HAP-1 (cell line): ENCODE data around the gene INMT.

Source experiments
- DNase-seq, 2 experiments: peaks; one replicate each; pipeline ENCODE4 v3.0.0-alpha.2; 2016 to 2020; ENCODE audit warnings: low spot score in 2 of 2
- H3K27me3 ChIP-seq: fragments of 250-450 bp; sonication (Bioruptor Pico); 2 replicates; pipeline ENCODE4 v1.5.1; 2020; ENCODE audit warnings: low read depth, mild to moderate bottlenecking, moderate library complexity
- H3K36me3 ChIP-seq: fragments of 250-450 bp; sonication (Bioruptor Pico); replicated peaks from 2 replicates; pipeline ENCODE4 v1.5.1; 2020; ENCODE audit warnings: mild to moderate bottlenecking
- H3K4me1 ChIP-seq: fragments of 250-450 bp; sonication (Bioruptor Pico); 2 replicates; pipeline ENCODE4 v1.5.1; 2020; ENCODE audit warnings: mild to moderate bottlenecking
- H3K4me3 ChIP-seq: fragments of 250-450 bp; sonication (Bioruptor Pico); 2 replicates; pipeline ENCODE4 v1.5.1; 2020; ENCODE audit warnings: mild to moderate bottlenecking, moderate library complexity
- H3K9me3 ChIP-seq: fragments of 250-450 bp; sonication (Bioruptor Pico); 2 replicates; pipeline ENCODE4 v1.5.1; 2020; ENCODE audit warnings: mild to moderate bottlenecking, moderate library complexity
- in situ Hi-C: fragments of 300-500 bp; cut with MboI; formaldehyde crosslinking; loops from 3 replicates; pipeline ENCODE4 v1.14.3; 2020; ENCODE audit warnings: low sequenced_read_pairs, inconsistent platforms, mixed read lengths

The INMT gene

DNA sequence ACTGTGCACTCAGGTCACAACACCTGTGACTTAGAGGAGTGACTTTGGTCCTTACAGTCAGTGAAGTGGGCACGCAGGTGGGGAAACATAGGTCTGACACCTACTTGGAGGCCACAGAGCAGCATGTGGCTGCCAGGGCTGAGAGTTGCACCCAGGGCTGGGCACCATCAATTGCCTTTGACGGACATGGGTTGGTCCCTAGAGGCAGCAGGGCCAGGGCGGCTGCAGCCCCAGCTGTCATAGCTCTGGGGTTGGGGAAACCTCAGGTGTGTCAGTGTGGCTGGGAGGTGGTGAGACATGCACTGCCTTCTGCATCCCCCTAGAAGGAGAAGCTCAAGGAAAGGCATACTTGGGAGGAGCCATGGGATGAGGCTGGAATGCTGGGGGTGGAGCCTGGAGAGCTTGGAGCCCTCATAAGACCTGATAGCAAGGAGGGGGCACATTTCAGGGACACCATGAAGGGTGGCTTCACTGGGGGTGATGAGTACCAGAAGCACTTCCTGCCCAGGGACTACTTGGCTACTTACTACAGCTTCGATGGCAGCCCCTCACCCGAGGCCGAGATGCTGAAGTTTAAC, at the start of gene INMT:
TSS of gene INMT (plus strand) at position 440 of the 578 bp plus-strand sequence. CDS start at position 456, 16 bp downstream.
- H3K4me1 ChIP-seq: no peaks in the 10 kb centered on the region
- H3K4me3 ChIP-seq: no peak within 1 kb of the TSS

DNA sequence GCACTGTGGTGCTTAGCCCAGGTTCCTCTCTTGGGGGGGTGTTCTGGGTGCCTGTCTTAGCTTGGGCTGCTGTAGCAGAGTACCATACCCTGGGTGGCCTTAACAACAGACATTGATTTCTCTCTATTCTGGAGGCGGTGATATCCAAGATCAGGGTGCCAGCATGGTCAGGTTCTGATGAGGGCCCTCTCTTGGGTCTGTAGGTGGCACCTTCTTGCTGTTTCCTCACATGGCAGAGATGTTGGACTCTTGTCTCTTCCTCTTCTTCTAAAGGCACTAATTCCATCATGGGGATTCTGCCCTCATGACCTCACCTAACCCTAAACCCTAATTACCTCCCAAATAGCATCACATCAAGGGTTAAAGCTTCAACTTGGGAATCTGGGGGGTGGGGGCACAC, 49.7 kb upstream of the INMT start:
- in situ Hi-C loops: no loop called here
- Histone ChIP-seq H3K36me3 (no peaks in the 10 kb centered on the region), H3K9me3 (no peaks in the 10 kb centered on the region), H3K4me3 (no peak overlapping the region), H3K4me1 (no peaks in the 10 kb centered on the region), H3K27me3 (no peaks in the 10 kb centered on the region; the same call in 1 of the 2 replicates)
- no peak for DNase-seq

More for the DNA sequence above, at the start of gene INMT:
- in situ Hi-C loops: no loop called here
- no peaks in the 10 kb centered on the region for H3K27me3 ChIP-seq
- no peak for DNase-seq
- no peaks in the 10 kb centered on the region for H3K36me3 ChIP-seq
- H3K9me3 ChIP-seq: no peaks in the 10 kb centered on the region

GRCh38 chr7:30703756-30704155, 48.2 kb upstream of the INMT start:
- in situ Hi-C loops: no loop called here
- DNase-seq: no peak

GRCh38 chr7:30705008-30705407, 46.9 kb upstream of the INMT start:
- no peak for DNase-seq
- in situ Hi-C loops: no loop called here
- Histone ChIP-seq H3K4me3 (no peak overlapping the region), H3K36me3 (no peaks in the 10 kb centered on the region), H3K4me1 (no peaks in the 10 kb centered on the region), H3K27me3 (no peaks in the 10 kb centered on the region; the same call in 1 of the 2 replicates), H3K9me3 (no peaks in the 10 kb centered on the region)

More at GRCh38 chr7:30703756-30704155, 48.2 kb upstream of the INMT start:
- no peaks in the 10 kb centered on the region for H3K36me3 ChIP-seq
- H3K9me3 ChIP-seq: no peaks in the 10 kb centered on the region
- no peaks in the 10 kb centered on the region for H3K4me1 ChIP-seq
- no peak overlapping the region for H3K4me3 ChIP-seq
- no peaks in the 10 kb centered on the region; the same call in 1 of the 2 replicates for H3K27me3 ChIP-seq

- Histone ChIP-seq H3K4me1 (no peaks in the 10 kb centered on the region), H3K4me3 (no peak overlapping the region), H3K9me3 (no peaks in the 10 kb centered on the region), H3K36me3 (no peaks in the 10 kb centered on the region), H3K27me3 (no peaks in the 10 kb centered on the region; the same call in 1 of the 2 replicates)
- no peak for DNase-seq
- in situ Hi-C loops: no loop called here
Observed at GRCh38 chr7:30705596-30705995, 46.3 kb upstream of the INMT start.

DNA sequence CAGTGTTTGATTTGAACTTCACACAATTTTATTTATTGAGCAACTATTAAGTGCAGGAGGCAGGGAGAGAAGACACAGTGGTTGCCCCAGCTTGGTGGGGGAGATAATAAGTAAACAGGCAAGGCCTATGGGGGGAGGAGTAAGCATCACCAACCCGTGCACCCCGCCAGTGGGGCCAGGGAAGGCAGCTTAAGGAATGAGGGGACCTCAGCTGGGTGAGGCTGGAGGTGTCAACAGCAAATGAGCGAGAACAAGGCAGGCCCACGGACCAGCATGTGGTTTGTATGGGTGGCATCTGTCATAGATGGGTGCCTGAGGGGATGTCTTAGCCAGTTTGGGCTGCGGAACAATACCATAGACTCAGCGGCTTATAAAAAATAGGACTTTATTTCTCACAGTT, 45.6 kb upstream of the INMT start:
- in situ Hi-C loops: no loop called here
- Histone ChIP-seq H3K36me3 (no peaks in the 10 kb centered on the region), H3K4me3 (no peak overlapping the region), H3K9me3 (no peaks in the 10 kb centered on the region), H3K27me3 (no peaks in the 10 kb centered on the region), H3K4me1 (no peaks in the 10 kb centered on the region)
- no peak for DNase-seq

GRCh38 chr7:30706908-30707307, 45.0 kb upstream of the INMT start:
- no peak for DNase-seq
- H3K36me3 ChIP-seq: no peaks in the 10 kb centered on the region
- no peak overlapping the region for H3K4me3 ChIP-seq
- H3K4me1 ChIP-seq: no peaks in the 10 kb centered on the region
- no peaks in the 10 kb centered on the region for H3K9me3 ChIP-seq
- no peaks in the 10 kb centered on the region for H3K27me3 ChIP-seq
- in situ Hi-C loops: no loop called here

GRCh38 chr7:30707391-30708357, 44.3 kb upstream of the INMT start:
- Histone ChIP-seq H3K27me3 (no peaks in the 10 kb centered on the region), H3K4me1 (no peaks in the 10 kb centered on the region), H3K36me3 (no peaks in the 10 kb centered on the region), H3K9me3 (no peaks in the 10 kb centered on the region), H3K4me3 (no peak overlapping the region)
- DNase-seq: no peak
- in situ Hi-C loops: no loop called here

- no peak overlapping the region for H3K4me3 ChIP-seq
- in situ Hi-C loops: no loop called here
- H3K4me1 ChIP-seq: no peaks in the 10 kb centered on the region
- no peaks in the 10 kb centered on the region for H3K36me3 ChIP-seq
- no peaks in the 10 kb centered on the region for H3K27me3 ChIP-seq
- no peaks in the 10 kb centered on the region for H3K9me3 ChIP-seq
- DNase-seq: no peak
Observed at GRCh38 chr7:30708412-30708811, 43.5 kb upstream of the INMT start.

DNA sequence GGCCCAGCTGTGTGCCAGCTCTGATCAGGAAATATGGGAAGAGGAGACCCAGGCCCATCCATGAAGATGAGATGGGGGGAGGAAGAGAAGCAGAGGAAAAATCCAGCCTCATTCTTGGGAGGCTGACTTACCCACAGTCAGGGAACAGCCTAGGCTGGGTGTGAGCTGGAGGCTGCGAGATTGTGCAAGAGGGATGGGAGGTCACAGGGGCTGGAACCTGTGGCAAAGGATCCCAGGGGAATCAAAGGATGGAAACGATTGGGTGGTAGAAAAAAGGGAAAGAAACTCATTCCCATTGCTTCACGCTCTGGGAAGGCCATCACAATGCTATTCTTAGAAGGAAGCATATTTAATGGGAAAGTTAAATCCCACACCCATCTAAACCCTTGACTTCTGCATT, 43.0 kb upstream of the INMT start:
- H3K4me1 ChIP-seq: no peaks in the 10 kb centered on the region
- no peaks in the 10 kb centered on the region for H3K36me3 ChIP-seq
- H3K4me3 ChIP-seq: no peak overlapping the region
- no peak for DNase-seq
- H3K27me3 ChIP-seq: no peaks in the 10 kb centered on the region
- no peaks in the 10 kb centered on the region for H3K9me3 ChIP-seq
- in situ Hi-C loops: no loop called here

DNA sequence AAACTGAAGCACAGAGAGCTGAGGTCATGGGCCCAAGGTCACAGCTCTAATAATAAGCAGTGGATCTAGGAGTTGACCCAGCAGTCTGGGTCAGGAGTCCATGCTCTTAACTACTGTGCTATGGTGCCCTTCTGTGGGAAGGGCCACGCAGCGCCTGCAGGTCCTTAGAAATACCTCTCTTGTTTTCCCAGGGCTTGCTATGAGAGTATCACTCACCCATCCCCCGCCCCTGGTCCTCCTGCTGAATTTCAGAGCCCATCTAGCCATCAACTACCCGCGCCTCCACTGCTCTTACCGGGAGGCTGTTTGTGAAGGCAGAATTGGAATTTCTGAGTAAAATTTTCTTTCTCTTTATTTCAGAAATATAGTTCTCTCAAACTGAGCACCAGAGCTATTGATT, 42.4 kb upstream of the INMT start:
- DNase-seq: no peak

DNA sequence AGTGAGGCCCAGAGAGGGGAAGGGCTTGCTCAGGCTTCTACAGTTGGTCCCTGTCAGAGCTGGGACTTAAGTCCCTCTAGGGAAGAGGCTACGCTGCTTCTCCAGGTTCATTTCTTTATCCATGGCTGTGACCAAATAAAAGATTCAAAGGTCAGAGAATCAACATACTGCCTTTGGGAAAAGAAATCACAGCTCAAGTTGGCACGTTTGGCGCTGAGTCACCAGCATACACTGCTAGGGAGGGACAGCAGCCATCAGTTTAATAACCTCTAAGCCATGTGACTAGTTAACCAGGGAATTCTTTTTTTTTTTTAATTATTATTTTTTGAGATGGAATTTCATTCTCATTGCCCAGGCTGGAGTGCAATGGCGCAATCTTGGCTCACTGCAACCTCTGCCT, 41.3 kb upstream of the INMT start:
- in situ Hi-C loops: no loop called here
- Histone ChIP-seq H3K4me3 (no peak overlapping the region), H3K27me3 (no peaks in the 10 kb centered on the region), H3K9me3 (no peaks in the 10 kb centered on the region), H3K36me3 (no peaks in the 10 kb centered on the region), H3K4me1 (no peaks in the 10 kb centered on the region)
- DNase-seq: no peak

More for the DNA sequence above, 42.4 kb upstream of the INMT start:
- Histone ChIP-seq H3K27me3 (no peaks in the 10 kb centered on the region), H3K9me3 (no peaks in the 10 kb centered on the region), H3K4me3 (no peak overlapping the region), H3K36me3 (no peaks in the 10 kb centered on the region), H3K4me1 (no peaks in the 10 kb centered on the region)
- in situ Hi-C loops: no loop called here

DNA sequence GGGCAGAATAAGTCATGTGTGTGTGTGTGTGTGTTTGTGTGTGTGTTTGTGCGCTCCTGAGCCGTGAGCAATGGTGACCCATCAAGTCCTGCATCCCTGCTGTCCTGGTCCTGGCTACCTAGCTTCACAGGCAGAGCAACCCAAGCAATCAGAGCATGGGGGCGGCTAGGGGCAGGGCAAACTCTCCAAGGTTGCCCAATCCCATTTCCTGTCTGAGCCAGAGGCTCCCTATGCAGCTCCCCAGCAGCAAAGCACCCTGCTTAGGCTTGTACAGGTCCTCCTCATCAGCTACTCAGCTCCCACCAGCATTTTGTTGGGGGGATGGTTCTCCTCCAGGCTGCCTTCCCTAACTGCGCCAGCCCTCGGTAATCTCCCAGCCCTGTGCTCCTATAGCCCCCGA, 38.5 kb upstream of the INMT start:
- no peak for DNase-seq
- no peak overlapping the region for H3K4me3 ChIP-seq
- no peaks in the 10 kb centered on the region for H3K36me3 ChIP-seq
- peaks cover 10% of the 10 kb centered on the region for H3K9me3 ChIP-seq
- H3K27me3 ChIP-seq: no peaks in the 10 kb centered on the region
- in situ Hi-C loops: no loop called here
- no peaks in the 10 kb centered on the region for H3K4me1 ChIP-seq

GRCh38 chr7:30714129-30714528, 37.8 kb upstream of the INMT start:
- H3K4me1 ChIP-seq: no peaks in the 10 kb centered on the region
- H3K27me3 ChIP-seq: no peaks in the 10 kb centered on the region
- H3K9me3 ChIP-seq: peaks cover 11% of the 10 kb centered on the region
- in situ Hi-C loops: no loop called here
- H3K4me3 ChIP-seq: no peak overlapping the region
- H3K36me3 ChIP-seq: no peaks in the 10 kb centered on the region
- DNase-seq: no peak
